HG02885 (cell line): Measurements from ENCODE around the gene PPP4R1.
A peak's percentile ranks its signal among the peaks of the same experiment; 100 is the strongest.

Source experiments
- ATAC-seq: cut with Tn5 transposase; IDR thresholded peaks from one replicate; pipeline ENCODE4 v1.9.1; 2021; ENCODE audit warnings: mild to moderate bottlenecking; ENCODE audit not compliant: unreplicated experiment, poor library complexity

Gene PPP4R1

GRCh38 chr18:9597609-9598008 lies 16.8 kb downstream of the PPP4R1 start:
- ATAC-seq: no peak

GRCh38 chr18:9596843-9597526 lies 17.4 kb downstream of the PPP4R1 start:
- ATAC-seq: no peak

GRCh38 chr18:9596226-9596625 lies 18.1 kb downstream of the PPP4R1 start:
- no peak for ATAC-seq

- ATAC-seq: peak; percentile 73
Observed at GRCh38 chr18:9594823-9595596, 19.3 kb downstream of the PPP4R1 start.

GRCh38 chr18:9587924-9588323 lies 26.4 kb downstream of the PPP4R1 start:
- no peak for ATAC-seq

- no peak for ATAC-seq
Observed at GRCh38 chr18:9586814-9587213, 27.5 kb downstream of the PPP4R1 start.

GRCh38 chr18:9581667-9582066 lies 32.7 kb downstream of the PPP4R1 start:
- no peak for ATAC-seq

GRCh38 chr18:9578306-9578705 lies 36.1 kb downstream of the PPP4R1 start:
- no peak for ATAC-seq

GRCh38 chr18:9577361-9577760 lies 37.0 kb downstream of the PPP4R1 start:
- no peak for ATAC-seq

GRCh38 chr18:9575558-9575957 lies 38.8 kb downstream of the PPP4R1 start:
- ATAC-seq: peak; percentile 88

- no peak for ATAC-seq
Observed at GRCh38 chr18:9574473-9575115, 39.8 kb downstream of the PPP4R1 start.

- ATAC-seq: no peak
Observed at GRCh38 chr18:9571546-9571945, 42.8 kb downstream of the PPP4R1 start.

GRCh38 chr18:9570255-9570654 lies 44.1 kb downstream of the PPP4R1 start:
- no peak for ATAC-seq

GRCh38 chr18:9569178-9569577 lies 45.2 kb downstream of the PPP4R1 start:
- ATAC-seq: no peak

- ATAC-seq: no peak
Observed at GRCh38 chr18:9568186-9568585, 46.2 kb downstream of the PPP4R1 start.

- ATAC-seq: no peak
Observed at GRCh38 chr18:9565407-9565806, 49.0 kb downstream of the PPP4R1 start.

- ATAC-seq: no peak
Observed at GRCh38 chr18:9563331-9563730, 51.0 kb downstream of the PPP4R1 start.

- ATAC-seq: no peak
Observed at GRCh38 chr18:9562584-9562983, 51.8 kb downstream of the PPP4R1 start.

GRCh38 chr18:9561759-9562158 lies 52.6 kb downstream of the PPP4R1 start:
- ATAC-seq: no peak

- no peak for ATAC-seq
Observed at GRCh38 chr18:9559253-9559652, 55.1 kb downstream of the PPP4R1 start.

GRCh38 chr18:9558387-9559064 lies 55.8 kb downstream of the PPP4R1 start:
- ATAC-seq: no peak
